ENCODE measurements around the gene MALSU1. TPM values are rescaled to one million over a fixed set of nuclear protein-coding genes. Genes with fewer than 3 reads are reported as not detected.

The MALSU1 gene
- 54.0 TPM for polyA plus RNA-seq (ENCODE audit: insufficient read length)
- long read RNA-seq, donor 1, transcript MALSU1-202 (4 exons, 3,044 nt), result major isoform, 37 of 42 reads
- long read RNA-seq, donor 1, partial matches to known transcripts, result 0 of 42 reads
- long read RNA-seq, donor 1, other reads (novel, unspliced or antisense), result 0 of 42 reads
- long read RNA-seq, donor 2, transcript MALSU1-202 (4 exons, 3,044 nt), result major isoform, 35 of 37 reads
- long read RNA-seq, donor 2, partial matches to known transcripts, result 0 of 37 reads
- long read RNA-seq, donor 2, other reads (novel, unspliced or antisense), result 0 of 37 reads
- long read RNA-seq, donor 3, transcript MALSU1-202 (4 exons, 3,044 nt), result major isoform, 26 of 27 reads
- long read RNA-seq, donor 3, partial matches to known transcripts, result 0 of 27 reads
- long read RNA-seq, donor 3, other reads (novel, unspliced or antisense), result 0 of 27 reads
- long read RNA-seq, donor 4, transcript MALSU1-202 (4 exons, 3,044 nt), result major isoform, 7 of 9 reads
- long read RNA-seq, donor 4, partial matches to known transcripts, result 0 of 9 reads
- long read RNA-seq, donor 4, other reads (novel, unspliced or antisense), result 0 of 9 reads
- long read RNA-seq, donor 5, transcript MALSU1-202 (4 exons, 3,044 nt), result major isoform, 35 of 37 reads
- long read RNA-seq, donor 5, partial matches to known transcripts, result 0 of 37 reads
- long read RNA-seq, donor 5, other reads (novel, unspliced or antisense), result 0 of 37 reads
- long read RNA-seq, donor 6, transcript MALSU1-202 (4 exons, 3,044 nt), result major isoform, 33 of 44 reads
- long read RNA-seq, donor 6, partial matches to known transcripts, result 5 of 44 reads
- long read RNA-seq, donor 6, other reads (novel, unspliced or antisense), result 5 of 44 reads
- long read RNA-seq, donor 7, transcript MALSU1-203 (2 exons, 479 nt), result minor isoform, 7 of 48 reads
- long read RNA-seq, donor 7, transcript MALSU1-202 (4 exons, 3,044 nt), result major isoform, 40 of 48 reads
- long read RNA-seq, donor 7, partial matches to known transcripts, result 0 of 48 reads
- long read RNA-seq, donor 7, other reads (novel, unspliced or antisense), result 0 of 48 reads
- long read RNA-seq, donor 8, transcript MALSU1-202 (4 exons, 3,044 nt), result major isoform, 11 of 11 reads
- long read RNA-seq, donor 8, partial matches to known transcripts, result 0 of 11 reads
- long read RNA-seq, donor 8, other reads (novel, unspliced or antisense), result 0 of 11 reads

DNA sequence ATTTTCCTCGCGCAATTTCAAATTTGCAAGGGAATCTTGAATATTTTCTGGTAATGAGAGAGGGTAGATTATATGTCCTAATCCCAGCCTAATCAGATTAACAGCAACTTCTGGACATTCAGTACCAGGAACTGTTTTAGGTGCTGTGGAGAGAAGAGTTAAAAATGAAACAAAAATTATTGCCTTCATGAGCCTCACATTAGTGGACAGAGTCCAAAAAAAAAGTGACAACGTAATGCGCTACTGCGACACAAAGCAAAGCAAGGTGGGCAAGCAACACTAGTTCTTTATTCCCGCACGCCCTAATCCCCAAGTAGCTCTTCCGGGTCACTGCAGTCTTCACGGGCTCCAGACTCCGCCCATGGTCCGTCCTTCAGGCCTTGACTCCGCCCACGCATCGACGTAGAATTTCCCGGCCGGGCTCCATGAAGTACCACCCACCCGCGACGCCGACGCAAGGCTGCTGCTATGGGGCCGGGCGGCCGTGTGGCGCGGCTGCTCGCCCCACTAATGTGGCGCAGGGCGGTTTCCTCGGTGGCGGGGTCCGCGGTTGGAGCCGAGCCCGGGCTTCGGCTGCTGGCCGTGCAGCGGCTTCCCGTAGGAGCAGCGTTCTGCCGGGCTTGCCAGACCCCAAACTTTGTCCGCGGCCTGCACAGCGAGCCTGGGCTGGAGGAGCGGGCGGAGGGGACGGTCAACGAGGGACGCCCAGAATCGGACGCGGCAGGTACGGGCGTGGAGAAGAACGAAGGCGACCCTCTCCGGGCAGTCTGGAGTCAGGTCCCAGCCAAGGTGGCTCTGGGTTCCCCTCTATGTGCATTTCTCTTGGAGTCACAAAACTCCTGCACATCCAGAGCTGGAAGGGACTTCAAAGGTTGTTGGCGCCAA lies at the start of gene MALSU1:
Gene MALSU1, plus strand, starts transcription at position 455 of the 885 bp plus-strand sequence. Its CDS starts 14 bp downstream, at position 469.
- DNase-seq, result peak; percentile 97

- no peak for DNase-seq
Measured at GRCh38 chr7:23249486-23249885, 49.7 kb upstream of the MALSU1 start.

DNA sequence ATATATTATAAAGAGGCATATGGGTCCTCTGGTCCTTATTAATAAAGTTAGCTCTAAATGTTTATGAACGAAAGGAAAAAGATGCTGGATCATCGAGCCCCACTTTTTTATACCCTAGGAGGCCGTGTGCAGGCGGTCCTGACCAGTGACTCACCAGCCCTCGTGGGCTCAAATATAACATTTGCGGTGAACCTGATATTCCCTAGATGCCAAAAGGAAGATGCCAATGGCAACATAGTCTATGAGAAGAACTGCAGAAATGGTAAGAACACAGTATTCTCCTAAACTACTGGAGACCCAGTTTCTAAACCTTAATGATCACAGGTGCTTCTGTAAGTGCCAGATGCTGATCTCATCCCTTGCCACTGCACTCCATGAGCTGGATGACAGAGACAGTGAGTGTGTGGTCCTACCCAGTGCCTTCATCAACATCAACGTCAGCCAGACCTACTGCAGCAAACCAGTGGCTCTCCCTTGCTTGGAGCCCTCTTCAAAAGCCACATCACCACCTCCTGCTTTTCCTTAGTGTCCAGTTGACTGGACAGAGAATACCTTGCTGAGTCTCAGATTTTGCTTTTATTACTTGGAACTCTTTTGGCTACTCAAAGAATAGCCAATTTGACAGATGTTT lies 45.0 kb upstream of the MALSU1 start:
- DNase-seq, result no peak

DNA sequence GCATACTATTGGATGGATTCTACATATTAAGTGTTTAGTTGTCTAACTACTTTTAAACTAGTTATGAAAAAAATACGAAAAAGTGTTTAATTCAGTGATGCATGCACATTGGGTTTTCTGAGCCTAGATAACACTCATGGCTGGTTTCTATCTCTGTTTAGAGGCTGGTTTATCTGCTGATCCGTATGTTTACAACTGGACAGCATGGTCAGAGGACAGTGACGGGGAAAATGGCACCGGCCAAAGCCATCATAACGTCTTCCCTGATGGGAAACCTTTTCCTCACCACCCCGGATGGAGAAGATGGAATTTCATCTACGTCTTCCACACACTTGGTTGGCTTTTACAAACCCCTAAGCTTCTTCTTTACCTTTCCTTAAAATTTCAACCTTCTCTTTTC lies 42.4 kb upstream of the MALSU1 start:
- DNase-seq, result no peak

DNA sequence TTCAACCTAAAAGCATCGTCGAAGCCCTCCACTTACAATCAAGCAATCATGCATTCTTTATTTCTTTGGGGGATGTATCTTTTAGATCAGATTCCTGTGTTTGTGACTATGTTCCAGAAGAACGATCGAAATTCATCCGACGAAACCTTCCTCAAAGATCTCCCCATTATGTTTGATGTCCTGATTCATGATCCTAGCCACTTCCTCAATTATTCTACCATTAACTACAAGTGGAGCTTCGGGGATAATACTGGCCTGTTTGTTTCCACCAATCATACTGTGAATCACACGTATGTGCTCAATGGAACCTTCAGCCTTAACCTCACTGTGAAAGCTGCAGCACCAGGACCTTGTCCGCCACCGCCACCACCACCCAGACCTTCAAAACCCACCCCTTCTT lies 38.8 kb upstream of the MALSU1 start:
- DNase-seq, result no peak

DNA sequence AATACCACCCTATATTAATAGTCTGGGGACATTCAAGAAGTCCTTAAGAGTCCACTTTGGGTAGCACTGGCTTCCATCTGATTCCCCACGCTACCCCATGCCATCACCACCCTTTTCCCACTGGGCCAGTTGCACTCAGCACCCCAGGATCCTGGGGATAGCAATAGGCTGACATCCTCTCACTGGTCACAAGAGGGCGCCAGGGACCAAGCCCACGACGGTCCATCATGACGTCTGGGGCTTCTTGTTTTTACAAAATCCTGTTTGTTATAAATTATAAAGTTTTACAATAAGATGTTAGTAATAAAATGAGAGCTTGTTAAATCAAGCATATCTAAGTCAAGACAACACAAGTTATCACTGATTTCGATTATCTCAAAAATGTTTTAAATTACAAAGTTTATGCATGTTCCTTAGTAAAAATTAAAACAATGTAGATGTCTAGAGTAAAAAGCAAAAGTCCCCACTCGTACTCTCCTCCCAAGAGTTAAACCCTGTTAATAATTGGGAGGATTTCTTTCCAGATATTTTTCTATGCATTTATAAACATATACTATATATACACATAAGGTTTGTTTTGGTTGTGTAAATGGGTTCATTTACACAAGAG lies 37.2 kb upstream of the MALSU1 start:
- no peak for DNase-seq

- DNase-seq, result no peak
Measured at GRCh38 chr7:23264916-23265458, 34.2 kb upstream of the MALSU1 start.

DNA sequence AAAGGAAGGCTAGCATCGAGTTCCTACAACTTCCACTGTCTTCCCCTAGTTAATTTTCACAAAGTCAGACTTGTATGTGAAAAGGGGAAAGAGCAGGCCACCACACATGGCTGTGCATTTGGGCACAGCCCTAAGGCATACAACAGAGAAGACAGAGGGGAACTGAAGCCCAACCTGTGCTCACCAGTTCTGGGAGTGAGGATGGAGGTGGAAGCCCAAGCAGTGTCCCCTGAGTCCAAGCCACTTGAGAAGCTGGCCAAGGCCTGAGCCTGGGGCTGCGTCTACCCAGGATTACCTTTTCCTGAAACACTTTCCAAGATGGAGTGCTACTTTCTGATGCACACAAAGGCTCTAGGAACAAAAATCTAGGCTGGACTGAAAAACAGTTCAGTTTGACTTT lies 32.2 kb upstream of the MALSU1 start:
- no peak for DNase-seq

GRCh38 chr7:23267357-23267756 lies 31.8 kb upstream of the MALSU1 start:
- DNase-seq, result no peak

GRCh38 chr7:23268167-23268566 lies 31.0 kb upstream of the MALSU1 start:
- no peak for DNase-seq

DNA sequence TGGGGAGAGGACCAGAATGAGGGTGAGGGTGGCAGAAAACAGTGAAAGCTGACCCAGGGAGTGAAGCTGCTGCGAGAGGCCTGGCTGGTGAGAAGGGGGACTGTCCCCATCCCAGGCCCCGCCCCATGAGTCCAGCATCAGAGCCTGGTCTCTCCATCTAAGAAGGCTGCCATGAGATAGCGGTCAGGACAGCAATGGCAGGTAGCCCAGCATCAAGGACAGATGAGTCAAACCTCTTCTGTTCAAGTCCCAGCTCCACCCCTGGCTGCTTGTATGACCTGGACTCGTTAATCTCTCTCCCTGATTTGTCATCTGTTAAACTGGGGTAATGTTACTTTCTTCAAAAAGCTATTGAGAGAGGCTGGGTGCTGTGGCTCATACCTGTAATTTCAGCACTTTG lies 30.4 kb upstream of the MALSU1 start:
- no peak for DNase-seq

GRCh38 chr7:23272275-23272674 lies 26.9 kb upstream of the MALSU1 start:
- DNase-seq, result no peak

DNA sequence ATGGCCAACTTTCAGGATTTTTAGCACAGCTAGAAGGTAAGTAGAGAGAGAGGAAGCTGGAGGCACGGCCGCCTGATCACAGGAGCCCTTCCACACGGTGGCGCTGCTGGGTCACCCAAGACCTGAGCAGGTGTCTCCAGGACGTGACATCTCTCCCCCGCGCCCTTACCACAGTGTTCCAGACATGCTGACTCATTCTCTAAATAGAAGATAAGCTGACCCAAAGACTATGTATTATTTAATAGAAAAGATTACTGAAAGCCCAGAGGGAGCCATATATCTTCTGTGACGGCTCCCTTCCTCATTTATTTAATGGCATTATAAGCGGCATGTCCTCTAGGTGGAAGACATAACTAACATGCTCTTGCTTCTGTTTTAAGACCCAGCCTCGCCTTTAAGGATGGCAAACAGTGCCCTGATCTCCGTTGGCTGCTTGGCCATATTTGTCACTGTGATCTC lies 26.0 kb upstream of the MALSU1 start:
- DNase-seq, result peak; percentile 74

GRCh38 chr7:23275912-23276311 lies 23.2 kb upstream of the MALSU1 start:
- DNase-seq, result no peak

GRCh38 chr7:23276376-23276775 lies 22.8 kb upstream of the MALSU1 start:
- no peak for DNase-seq

DNA sequence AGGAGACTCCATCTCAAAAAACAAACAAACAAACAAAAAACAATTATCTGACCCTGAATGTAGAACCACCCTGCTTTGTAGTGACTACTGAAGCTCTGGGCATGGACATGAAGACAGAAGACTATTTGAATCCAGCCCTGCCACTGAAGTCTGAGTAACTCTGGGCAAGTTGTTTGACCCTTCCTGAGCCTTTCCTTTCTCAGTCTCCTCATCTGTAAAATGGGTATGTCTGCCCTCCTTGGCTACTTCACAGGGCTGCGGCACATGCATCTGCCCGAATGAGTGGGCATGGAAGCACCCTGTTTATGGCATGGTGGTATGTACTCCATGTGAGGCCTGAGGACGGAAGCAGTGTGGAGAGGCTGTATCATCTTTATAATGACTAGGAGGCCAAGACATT lies 22.2 kb upstream of the MALSU1 start:
- DNase-seq, result no peak

DNA sequence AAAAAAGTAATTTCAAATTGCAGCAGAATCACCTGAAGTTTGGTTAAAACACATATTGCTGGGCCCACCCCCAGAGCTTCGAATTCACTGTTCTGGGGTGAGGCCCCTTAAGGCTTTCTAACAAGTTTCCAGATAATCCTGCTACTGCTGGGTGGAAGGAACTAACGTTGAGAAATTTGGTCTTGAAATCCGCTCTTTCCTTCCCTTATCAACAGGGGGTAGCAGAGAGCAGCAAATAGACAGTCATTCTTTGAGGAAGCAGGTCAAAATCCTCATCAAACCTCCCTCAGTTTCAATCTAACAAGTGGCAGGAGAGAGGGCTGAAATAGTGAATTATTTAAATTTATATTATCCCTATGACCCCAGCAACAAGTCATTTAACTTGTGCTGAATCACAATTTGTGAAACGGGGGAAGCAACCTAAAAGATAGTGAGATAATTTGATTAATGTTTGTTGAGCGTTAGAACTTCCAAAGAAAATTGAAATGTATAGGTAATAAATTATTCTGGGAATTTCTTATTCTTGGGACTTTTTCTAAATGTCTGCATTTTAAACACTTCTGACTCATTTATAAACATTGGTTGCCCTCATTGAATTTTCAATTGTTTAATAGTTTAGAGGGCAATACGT lies 21.7 kb upstream of the MALSU1 start:
- DNase-seq, result peak; percentile 74

DNA sequence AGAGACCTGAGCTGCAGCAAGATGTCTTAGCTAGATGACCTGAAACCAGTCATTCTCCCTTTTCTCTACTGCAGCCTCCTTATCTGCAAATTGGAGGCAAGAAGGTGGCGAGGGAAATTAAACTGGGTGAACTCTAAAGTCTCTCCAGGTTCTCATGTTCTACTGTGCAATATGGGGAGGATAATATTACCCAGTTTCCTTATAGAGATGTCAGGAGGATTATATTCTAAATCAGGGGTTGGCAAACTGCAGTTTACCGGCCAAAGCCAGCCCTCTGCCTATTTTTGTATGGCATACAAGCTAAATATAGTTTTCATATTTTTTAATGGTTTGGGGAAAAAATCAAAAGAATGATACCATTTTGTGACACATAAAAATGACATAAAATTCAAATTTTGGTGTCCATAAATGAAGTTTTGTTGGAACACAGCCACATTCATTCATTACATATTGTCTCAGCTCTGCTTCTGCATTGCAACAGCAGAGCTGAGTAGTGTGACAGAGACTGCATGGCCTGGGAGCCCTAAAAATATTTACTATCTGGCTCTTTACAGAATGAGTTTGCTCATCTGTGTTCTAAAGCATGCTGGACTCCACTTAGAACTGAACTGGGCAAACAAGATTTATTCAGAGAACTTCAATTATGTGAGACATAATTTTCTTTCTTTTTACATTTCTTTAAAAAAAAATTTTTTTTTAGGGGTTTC lies 19.2 kb upstream of the MALSU1 start:
- DNase-seq, result no peak

- no peak for DNase-seq
Measured at GRCh38 chr7:23283086-23283485, 16.1 kb upstream of the MALSU1 start.

All from left kidney (tissue), 8 donors.